ENCODE data around the gene POGLUT3. TPM values are rescaled to one million over a fixed set of nuclear protein-coding genes. Genes with fewer than 3 reads are reported as not detected.

The POGLUT3 gene
- total RNA-seq, 1 donor = 68.1 TPM

DNA sequence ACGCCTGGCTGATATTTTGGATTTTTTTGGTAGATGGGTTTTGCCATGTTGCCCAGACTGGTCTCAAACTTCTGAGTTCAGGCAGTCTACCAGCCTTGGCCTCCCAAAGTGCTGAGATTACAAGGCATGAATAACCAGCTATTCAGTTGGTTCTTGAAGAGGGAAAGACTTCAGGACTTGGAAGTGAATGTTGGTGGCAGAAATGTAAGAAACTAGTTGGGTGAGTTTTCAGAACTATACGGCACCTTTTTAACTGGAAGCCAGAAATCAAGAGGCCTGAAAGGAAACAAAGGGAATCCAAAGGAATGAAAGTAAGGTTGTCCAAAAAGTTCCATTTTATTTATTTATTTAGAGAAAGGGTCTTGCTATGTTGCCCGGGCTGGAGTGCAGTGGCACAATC, 2.9 kb downstream of the POGLUT3 start:
- H3K4me3 ChIP-seq (ENCODE audit: low read depth, low read length) = no peak overlapping the region
- no peak for DNase-seq (ENCODE audit: low read depth)

DNA sequence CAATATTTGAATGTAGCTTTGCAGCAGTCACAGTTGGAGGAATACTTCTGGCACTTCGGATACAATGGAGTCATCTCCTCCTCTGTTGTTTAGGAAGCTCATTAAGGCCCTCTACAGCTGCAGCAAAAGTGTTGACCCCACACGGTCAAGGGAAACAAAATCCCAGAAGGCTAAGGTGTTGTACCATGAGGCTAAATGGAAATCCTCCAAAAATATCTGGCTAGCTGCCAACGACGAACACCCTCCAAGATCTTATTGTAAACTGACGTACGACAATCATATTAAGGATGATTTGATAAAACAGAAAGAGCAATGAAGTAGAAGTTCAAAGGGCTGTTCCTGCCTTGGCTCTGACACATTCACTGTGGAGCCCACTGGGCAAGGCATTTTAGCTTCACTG, 4.0 kb downstream of the POGLUT3 start:
- H3K4me3 ChIP-seq (ENCODE audit: low read depth, low read length) = no peak overlapping the region
- no peak for DNase-seq (ENCODE audit: low read depth)
- TF ChIP-seq, protein P1, sequence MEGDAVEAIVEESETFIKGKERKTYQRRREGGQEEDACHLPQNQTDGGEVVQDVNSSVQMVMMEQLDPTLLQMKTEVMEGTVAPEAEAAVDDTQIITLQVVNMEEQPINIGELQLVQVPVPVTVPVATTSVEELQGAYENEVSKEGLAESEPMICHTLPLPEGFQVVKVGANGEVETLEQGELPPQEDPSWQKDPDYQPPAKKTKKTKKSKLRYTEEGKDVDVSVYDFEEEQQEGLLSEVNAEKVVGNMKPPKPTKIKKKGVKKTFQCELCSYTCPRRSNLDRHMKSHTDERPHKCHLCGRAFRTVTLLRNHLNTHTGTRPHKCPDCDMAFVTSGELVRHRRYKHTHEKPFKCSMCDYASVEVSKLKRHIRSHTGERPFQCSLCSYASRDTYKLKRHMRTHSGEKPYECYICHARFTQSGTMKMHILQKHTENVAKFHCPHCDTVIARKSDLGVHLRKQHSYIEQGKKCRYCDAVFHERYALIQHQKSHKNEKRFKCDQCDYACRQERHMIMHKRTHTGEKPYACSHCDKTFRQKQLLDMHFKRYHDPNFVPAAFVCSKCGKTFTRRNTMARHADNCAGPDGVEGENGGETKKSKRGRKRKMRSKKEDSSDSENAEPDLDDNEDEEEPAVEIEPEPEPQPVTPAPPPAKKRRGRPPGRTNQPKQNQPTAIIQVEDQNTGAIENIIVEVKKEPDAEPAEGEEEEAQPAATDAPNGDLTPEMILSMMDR (IDR thresholded peaks at IDR 0.05; ENCODE audit: insufficient read depth, low read length) = no peak

More for the DNA sequence above, 2.9 kb downstream of the POGLUT3 start:
- TF ChIP-seq, protein P1 (IDR thresholded peaks at IDR 0.05; ENCODE audit: insufficient read depth, low read length) = no peak

DNA sequence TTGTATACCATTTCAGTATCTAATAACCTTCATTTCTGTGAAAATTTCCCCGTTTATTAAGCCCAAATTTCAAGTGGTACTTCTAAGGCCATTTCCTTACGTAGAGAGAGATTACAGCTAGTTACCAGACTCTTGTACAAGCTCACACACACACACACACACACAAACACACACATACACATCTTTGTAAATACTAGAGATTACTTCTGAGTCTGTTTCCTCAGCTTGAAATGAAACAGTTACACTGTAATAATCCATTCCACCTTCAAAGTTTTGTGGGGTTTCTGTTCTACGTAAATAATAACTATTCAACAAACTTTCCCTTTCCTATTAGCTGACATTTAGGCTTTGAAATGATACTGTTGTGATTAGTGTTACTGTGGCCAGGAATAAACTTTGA, 6.2 kb downstream of the POGLUT3 start:
- TF ChIP-seq, protein P1 (IDR thresholded peaks at IDR 0.05; ENCODE audit: insufficient read depth, low read length) = no peak
- DNase-seq (ENCODE audit: low read depth) = no peak

DNA sequence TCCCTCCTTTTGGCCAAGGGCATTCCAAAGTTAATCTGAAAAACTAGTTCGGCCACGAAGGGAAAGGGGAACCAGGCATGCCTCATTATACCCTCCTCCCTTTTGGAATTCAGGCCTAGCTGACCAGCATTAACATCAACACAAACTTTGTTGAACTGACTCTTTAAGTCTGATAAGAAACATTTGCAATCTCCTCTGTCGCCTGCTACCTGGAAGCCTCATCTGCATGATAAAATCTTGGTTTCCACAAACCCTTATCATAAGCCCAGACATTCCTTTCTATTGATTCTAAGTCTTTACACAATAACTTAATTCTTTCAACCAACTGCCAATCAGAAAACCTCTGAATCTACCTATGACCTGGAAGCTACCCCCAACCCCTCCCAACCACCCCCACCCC, 11.4 kb downstream of the POGLUT3 start:
- no peak for DNase-seq (ENCODE audit: low read depth)
- TF ChIP-seq, protein P1 (IDR thresholded peaks at IDR 0.05; ENCODE audit: insufficient read depth, low read length) = no peak

More for the DNA sequence above, 6.2 kb downstream of the POGLUT3 start:
- no peak overlapping the region for H3K4me3 ChIP-seq (ENCODE audit: low read depth, low read length)

DNA sequence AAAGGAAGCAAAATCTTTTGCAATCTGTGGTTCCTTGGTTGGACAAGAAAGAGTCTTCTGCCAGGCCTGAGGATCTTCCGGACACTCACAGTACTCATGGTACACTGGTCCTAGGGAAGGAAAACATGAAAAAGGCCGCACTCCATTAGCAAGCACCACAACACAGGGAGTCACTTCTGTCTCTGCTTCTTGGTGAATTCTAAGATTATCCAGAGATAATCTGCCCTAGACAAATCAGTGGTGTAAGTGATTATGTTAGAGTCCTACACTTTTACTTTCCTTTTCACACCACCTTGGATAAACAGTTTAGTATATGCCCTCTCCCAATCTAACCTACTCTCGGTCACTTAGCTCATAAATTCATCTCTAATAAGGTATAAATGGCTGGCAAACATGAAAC, 11.9 kb downstream of the POGLUT3 start:
- TF ChIP-seq, protein P1 (IDR thresholded peaks at IDR 0.05; ENCODE audit: insufficient read depth, low read length) = no peak
- no peak for DNase-seq (ENCODE audit: low read depth)
- no peak overlapping the region for H3K4me3 ChIP-seq (ENCODE audit: low read depth, low read length)

More for the DNA sequence above, 11.4 kb downstream of the POGLUT3 start:
- no peak overlapping the region for H3K4me3 ChIP-seq (ENCODE audit: low read depth, low read length)

DNA sequence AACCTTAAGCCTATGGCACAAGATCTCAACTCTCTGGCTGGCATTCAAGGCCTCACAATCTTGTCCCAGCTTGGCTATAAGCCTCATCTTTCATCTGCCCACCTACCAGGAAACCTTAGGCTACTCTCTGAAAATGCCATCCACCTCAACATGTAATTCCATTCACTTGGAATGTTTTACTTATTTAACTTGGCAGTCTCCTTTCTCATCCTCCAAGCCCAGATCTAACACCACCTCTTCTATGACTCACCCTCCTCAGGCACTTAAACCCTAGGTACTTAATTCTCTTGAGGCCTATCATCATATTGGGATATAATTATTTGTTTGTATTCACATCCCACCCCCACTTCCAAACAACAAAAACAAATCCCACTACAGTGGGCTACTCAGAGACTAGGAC, 15.0 kb downstream of the POGLUT3 start:
- peak; percentile 31 for DNase-seq (ENCODE audit: low read depth)
- H3K4me3 ChIP-seq (ENCODE audit: low read depth, low read length) = no peak overlapping the region
- TF ChIP-seq, protein P1 (IDR thresholded peaks at IDR 0.05; ENCODE audit: insufficient read depth, low read length) = no peak
